ENCODE measurements around the gene CSH1.
"Not testable (repeated sequence)": the region's sequence is repeated elsewhere in the genome, so short reads cannot be mapped to it uniquely, and the experiment has no call there.

The CSH1 gene

GRCh38 chr17:63880706-63881105, 15.7 kb downstream of the CSH1 start:
- no peak overlapping the region for H3K4me3 ChIP-seq (ENCODE audit: severe bottlenecking)
- TF ChIP-seq, protein P1, sequence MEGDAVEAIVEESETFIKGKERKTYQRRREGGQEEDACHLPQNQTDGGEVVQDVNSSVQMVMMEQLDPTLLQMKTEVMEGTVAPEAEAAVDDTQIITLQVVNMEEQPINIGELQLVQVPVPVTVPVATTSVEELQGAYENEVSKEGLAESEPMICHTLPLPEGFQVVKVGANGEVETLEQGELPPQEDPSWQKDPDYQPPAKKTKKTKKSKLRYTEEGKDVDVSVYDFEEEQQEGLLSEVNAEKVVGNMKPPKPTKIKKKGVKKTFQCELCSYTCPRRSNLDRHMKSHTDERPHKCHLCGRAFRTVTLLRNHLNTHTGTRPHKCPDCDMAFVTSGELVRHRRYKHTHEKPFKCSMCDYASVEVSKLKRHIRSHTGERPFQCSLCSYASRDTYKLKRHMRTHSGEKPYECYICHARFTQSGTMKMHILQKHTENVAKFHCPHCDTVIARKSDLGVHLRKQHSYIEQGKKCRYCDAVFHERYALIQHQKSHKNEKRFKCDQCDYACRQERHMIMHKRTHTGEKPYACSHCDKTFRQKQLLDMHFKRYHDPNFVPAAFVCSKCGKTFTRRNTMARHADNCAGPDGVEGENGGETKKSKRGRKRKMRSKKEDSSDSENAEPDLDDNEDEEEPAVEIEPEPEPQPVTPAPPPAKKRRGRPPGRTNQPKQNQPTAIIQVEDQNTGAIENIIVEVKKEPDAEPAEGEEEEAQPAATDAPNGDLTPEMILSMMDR (IDR thresholded peaks at IDR 0.05; ENCODE audit: poor library complexity, severe bottlenecking) = no peak
- H3K27ac ChIP-seq (ENCODE audit: poor library complexity, severe bottlenecking) = no peak overlapping the region
- no peak for DNase-seq (ENCODE audit: low spot score)
- H3K36me3 ChIP-seq (ENCODE audit: low read depth) = no peaks in the 10 kb centered on the region
- no peaks in the 10 kb centered on the region for H3K27me3 ChIP-seq (ENCODE audit: insufficient read depth, poor library complexity, severe bottlenecking)
- H3K4me1 ChIP-seq (ENCODE audit: insufficient read depth, poor library complexity, severe bottlenecking) = no peaks in the 10 kb centered on the region
- no peaks in the 10 kb centered on the region for H3K9me3 ChIP-seq (ENCODE audit: severe bottlenecking)
- ATAC-seq (ENCODE audit: low read depth) = no peak

- not testable (repeated sequence) for H3K4me1 ChIP-seq (ENCODE audit: insufficient read depth, poor library complexity, severe bottlenecking); ATAC-seq (ENCODE audit: low read depth); H3K36me3 ChIP-seq (ENCODE audit: low read depth); H3K27me3 ChIP-seq (ENCODE audit: insufficient read depth, poor library complexity, severe bottlenecking); H3K4me3 ChIP-seq (ENCODE audit: severe bottlenecking); DNase-seq (ENCODE audit: low spot score); H3K9me3 ChIP-seq (ENCODE audit: severe bottlenecking); H3K27ac ChIP-seq (ENCODE audit: poor library complexity, severe bottlenecking)
Observed at GRCh38 chr17:63878413-63878812, 18.0 kb downstream of the CSH1 start.

GRCh38 chr17:63874693-63875092, 21.7 kb downstream of the CSH1 start:
- not testable (repeated sequence) for H3K36me3 ChIP-seq (ENCODE audit: low read depth); DNase-seq (ENCODE audit: low spot score); H3K4me3 ChIP-seq (ENCODE audit: severe bottlenecking); H3K4me1 ChIP-seq (ENCODE audit: insufficient read depth, poor library complexity, severe bottlenecking); ATAC-seq (ENCODE audit: low read depth); H3K9me3 ChIP-seq (ENCODE audit: severe bottlenecking); H3K27ac ChIP-seq (ENCODE audit: poor library complexity, severe bottlenecking); H3K27me3 ChIP-seq (ENCODE audit: insufficient read depth, poor library complexity, severe bottlenecking)

GRCh38 chr17:63874061-63874626, 22.2 kb downstream of the CSH1 start:
- not testable (repeated sequence) for H3K27ac ChIP-seq (ENCODE audit: poor library complexity, severe bottlenecking); ATAC-seq (ENCODE audit: low read depth); H3K4me1 ChIP-seq (ENCODE audit: insufficient read depth, poor library complexity, severe bottlenecking); H3K9me3 ChIP-seq (ENCODE audit: severe bottlenecking); DNase-seq (ENCODE audit: low spot score); H3K27me3 ChIP-seq (ENCODE audit: insufficient read depth, poor library complexity, severe bottlenecking); H3K4me3 ChIP-seq (ENCODE audit: severe bottlenecking); H3K36me3 ChIP-seq (ENCODE audit: low read depth)

DNA sequence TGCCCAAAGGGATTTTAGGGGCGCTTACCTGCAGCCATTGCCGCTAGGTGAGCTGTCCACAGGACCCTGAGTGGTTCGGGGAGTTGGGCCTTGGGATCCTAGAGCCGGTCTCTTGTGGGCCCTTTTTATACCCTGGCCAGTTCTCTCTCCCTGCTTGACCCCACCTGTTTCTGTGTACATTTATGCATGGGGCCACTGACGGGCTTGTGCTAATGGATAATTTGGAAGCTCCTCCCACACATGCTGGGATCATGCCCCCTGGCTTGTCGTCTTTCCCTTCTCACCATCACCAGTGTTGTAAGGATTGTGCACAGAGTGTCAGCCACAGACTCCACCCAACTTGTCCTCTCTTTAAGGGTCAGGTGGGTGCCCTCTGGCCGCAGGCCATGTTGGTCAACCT, 22.8 kb downstream of the CSH1 start, which contains the start of gene CSH2:
CSH2 (minus strand) TSS at position 101 of the 400 bp plus-strand sequence; CDS start at position 38, 63 bp downstream.
- H3K4me3 ChIP-seq (ENCODE audit: severe bottlenecking); H3K27me3 ChIP-seq (ENCODE audit: insufficient read depth, poor library complexity, severe bottlenecking); H3K27ac ChIP-seq (ENCODE audit: poor library complexity, severe bottlenecking); H3K36me3 ChIP-seq (ENCODE audit: low read depth); DNase-seq (ENCODE audit: low spot score); H3K4me1 ChIP-seq (ENCODE audit: insufficient read depth, poor library complexity, severe bottlenecking); H3K9me3 ChIP-seq (ENCODE audit: severe bottlenecking); ATAC-seq (ENCODE audit: low read depth): not testable (repeated sequence)

DNA sequence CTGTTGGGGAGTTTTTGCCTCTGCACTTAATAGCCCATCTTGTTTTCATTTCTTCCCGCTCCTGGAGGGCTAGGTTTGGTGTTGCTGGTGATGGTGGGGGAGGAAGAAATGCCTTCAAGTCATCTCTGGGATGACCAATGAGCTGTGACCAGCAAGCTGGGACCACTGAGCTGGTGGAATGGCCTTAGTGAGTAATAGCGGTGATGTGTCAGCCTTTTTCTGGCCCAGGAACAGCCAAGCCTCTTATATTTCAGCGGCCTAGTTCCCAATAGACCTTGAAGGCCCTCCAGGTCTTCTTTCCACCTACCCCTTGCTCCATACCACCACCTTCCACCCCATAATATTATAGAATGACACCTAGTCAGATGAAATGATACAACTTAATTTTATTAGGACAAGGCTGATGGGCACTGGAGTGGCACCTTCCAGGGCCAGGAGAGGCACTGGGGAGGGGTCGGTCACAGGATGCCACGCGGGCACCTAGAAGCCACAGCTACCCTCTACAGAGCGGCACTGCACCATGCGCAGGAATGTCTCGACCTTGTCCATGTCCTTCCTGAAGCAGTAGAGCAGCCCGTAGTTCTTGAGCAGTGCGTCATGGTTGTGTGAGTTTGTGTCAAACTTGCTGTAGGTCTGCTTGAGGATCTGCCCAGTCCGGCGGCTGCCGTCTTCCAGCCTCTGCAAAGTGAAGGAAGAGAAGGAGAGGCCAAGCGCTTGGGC, 24.6 kb downstream of the CSH1 start:
- ATAC-seq (ENCODE audit: low read depth); H3K27me3 ChIP-seq (ENCODE audit: insufficient read depth, poor library complexity, severe bottlenecking); H3K9me3 ChIP-seq (ENCODE audit: severe bottlenecking); H3K36me3 ChIP-seq (ENCODE audit: low read depth); H3K27ac ChIP-seq (ENCODE audit: poor library complexity, severe bottlenecking); H3K4me3 ChIP-seq (ENCODE audit: severe bottlenecking); DNase-seq (ENCODE audit: low spot score); H3K4me1 ChIP-seq (ENCODE audit: insufficient read depth, poor library complexity, severe bottlenecking): not testable (repeated sequence)

DNA sequence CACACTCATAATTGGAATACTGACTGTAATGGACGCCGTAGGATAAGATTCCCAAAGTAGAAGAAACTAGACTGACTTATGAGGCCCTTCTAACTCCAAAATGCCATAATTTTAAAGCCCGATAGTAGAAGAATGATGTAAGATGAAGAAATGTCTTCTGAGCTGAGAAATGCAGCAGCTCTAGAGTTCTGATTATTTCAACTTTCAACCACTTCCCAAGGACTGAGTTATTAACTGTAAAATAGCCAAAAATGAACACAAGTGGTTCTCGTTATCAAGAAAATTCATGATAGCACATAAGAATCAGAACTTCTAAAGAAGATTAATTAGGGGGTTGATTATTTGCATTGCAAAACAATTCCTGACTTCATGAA, 26.1 kb downstream of the CSH1 start:
- not testable (repeated sequence) for H3K4me3 ChIP-seq (ENCODE audit: severe bottlenecking); H3K36me3 ChIP-seq (ENCODE audit: low read depth); DNase-seq (ENCODE audit: low spot score); H3K9me3 ChIP-seq (ENCODE audit: severe bottlenecking); H3K27ac ChIP-seq (ENCODE audit: poor library complexity, severe bottlenecking); ATAC-seq (ENCODE audit: low read depth); H3K27me3 ChIP-seq (ENCODE audit: insufficient read depth, poor library complexity, severe bottlenecking); H3K4me1 ChIP-seq (ENCODE audit: insufficient read depth, poor library complexity, severe bottlenecking)

GRCh38 chr17:63869491-63870291, 26.7 kb downstream of the CSH1 start:
- not testable (repeated sequence) for H3K36me3 ChIP-seq (ENCODE audit: low read depth); DNase-seq (ENCODE audit: low spot score); H3K9me3 ChIP-seq (ENCODE audit: severe bottlenecking); H3K27ac ChIP-seq (ENCODE audit: poor library complexity, severe bottlenecking); H3K27me3 ChIP-seq (ENCODE audit: insufficient read depth, poor library complexity, severe bottlenecking); H3K4me1 ChIP-seq (ENCODE audit: insufficient read depth, poor library complexity, severe bottlenecking); H3K4me3 ChIP-seq (ENCODE audit: severe bottlenecking)
- peak; percentile 83 for ATAC-seq (ENCODE audit: low read depth)

DNA sequence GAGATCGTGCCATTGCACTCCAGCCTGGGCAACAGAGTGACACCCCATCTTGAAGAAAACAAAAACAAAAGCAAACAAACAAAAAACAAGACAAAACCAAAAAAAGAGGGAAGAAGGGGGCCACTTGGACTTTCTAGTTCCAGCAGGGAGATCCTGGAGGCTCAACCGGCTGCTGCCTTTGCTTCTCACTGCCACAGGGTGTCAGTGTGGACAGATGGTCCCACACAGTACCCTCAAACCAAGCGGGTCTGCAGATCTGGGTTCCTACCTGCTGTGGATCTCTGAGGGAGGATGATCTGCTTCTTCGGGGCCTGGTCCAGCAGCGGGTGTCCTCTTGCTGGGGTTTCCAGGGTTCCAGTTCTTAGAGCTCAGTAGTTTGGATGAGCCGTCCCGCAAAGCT, 29.7 kb downstream of the CSH1 start:
- H3K27me3 ChIP-seq (ENCODE audit: insufficient read depth, poor library complexity, severe bottlenecking); DNase-seq (ENCODE audit: low spot score); H3K27ac ChIP-seq (ENCODE audit: poor library complexity, severe bottlenecking); H3K4me3 ChIP-seq (ENCODE audit: severe bottlenecking); H3K4me1 ChIP-seq (ENCODE audit: insufficient read depth, poor library complexity, severe bottlenecking); ATAC-seq (ENCODE audit: low read depth); H3K9me3 ChIP-seq (ENCODE audit: severe bottlenecking); H3K36me3 ChIP-seq (ENCODE audit: low read depth): not testable (repeated sequence)
